Progenitor cell of endocrine pancreas (in vitro differentiated cells): ENCODE data around the gene GPN1. TPM values are rescaled to one million over a fixed set of nuclear protein-coding genes. Genes with fewer than 3 reads are reported as not detected.
A peak's percentile ranks its signal among the peaks of the same experiment; 100 is the strongest.
"Not testable (repeated sequence)": the region's sequence is repeated elsewhere in the genome, so short reads cannot be mapped to it uniquely, and the experiment has no call there.

Experiments
- DNase-seq: peaks from one replicate; pipeline ENCODE4 v3.0.0; 2021; ENCODE audit warnings: low spot score; ENCODE audit not compliant: unreplicated experiment
- H3K27ac Mint-ChIP-seq: 2 replicates; pipeline ENCODE4 v1.8.0; 2021; ENCODE audit warnings: mild to moderate bottlenecking, moderate library complexity, mixed read lengths
- H3K27me3 Mint-ChIP-seq: 2 replicates; pipeline ENCODE4 v1.8.0; 2021; ENCODE audit warnings: mixed read lengths
- H3K36me3 Mint-ChIP-seq: 2 replicates; pipeline ENCODE4 v1.8.0; 2022; ENCODE audit warnings: mixed read lengths; ENCODE audit not compliant: insufficient read depth
- H3K4me1 Mint-ChIP-seq: 2 replicates; pipeline ENCODE4 v1.8.0; 2021; ENCODE audit warnings: low read depth, mixed read lengths
- H3K4me3 Mint-ChIP-seq: 2 replicates; pipeline ENCODE4 v1.8.0; 2021; ENCODE audit warnings: low read depth, mild to moderate bottlenecking, moderate library complexity, mixed read lengths
- H3K9me3 Mint-ChIP-seq: 2 replicates; pipeline ENCODE4 v1.8.0; 2021; ENCODE audit warnings: low read depth, mixed read lengths
- total RNA-seq: library from RNA; stranded (reverse); gene quantifications from 2 replicates; pipeline ENCODE4 v1.2.1, GENCODE V29; 2021
- TF ChIP-seq, protein P1 (sequence below): fragments of 200-600 bp; sonication (generic); IDR thresholded peaks from one replicate; pipeline ENCODE4 v1.5.0; 2021; ENCODE audit warnings: antibody characterized with exemption, mild to moderate bottlenecking; ENCODE audit not compliant: unreplicated experiment

GPN1 gene
- total RNA-seq, 1 donor from 2014 or later = 37.3 TPM

DNA sequence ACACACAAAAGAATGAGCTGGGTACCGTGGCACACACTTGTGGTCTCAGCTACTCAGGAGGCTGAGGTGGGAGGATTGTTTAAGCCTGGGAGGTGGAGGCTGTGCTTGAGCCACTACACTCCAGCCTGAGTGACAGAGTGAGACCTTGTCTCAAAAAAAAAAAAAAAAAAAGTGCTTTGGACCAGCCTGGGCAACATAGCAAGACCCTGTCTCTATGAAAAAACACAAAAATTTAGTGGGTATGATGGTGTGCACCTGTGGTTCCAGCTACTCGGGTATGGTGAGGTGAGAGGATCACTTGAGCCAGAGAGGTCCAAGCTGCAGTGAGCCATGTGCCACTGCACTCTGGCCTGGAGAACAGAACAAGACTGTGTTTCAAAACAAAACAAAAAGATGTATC, 35.6 kb upstream of the GPN1 start:
- Mint-ChIP-seq H3K36me3 (peaks cover 45% of the 10 kb centered on the region), H3K27ac (no peak overlapping the region), H3K4me3 (no peak overlapping the region), H3K4me1 (no peaks in the 10 kb centered on the region), H3K27me3 (no peaks in the 10 kb centered on the region), H3K9me3 (peaks cover 39% of the 10 kb centered on the region)
- TF ChIP-seq, protein P1, sequence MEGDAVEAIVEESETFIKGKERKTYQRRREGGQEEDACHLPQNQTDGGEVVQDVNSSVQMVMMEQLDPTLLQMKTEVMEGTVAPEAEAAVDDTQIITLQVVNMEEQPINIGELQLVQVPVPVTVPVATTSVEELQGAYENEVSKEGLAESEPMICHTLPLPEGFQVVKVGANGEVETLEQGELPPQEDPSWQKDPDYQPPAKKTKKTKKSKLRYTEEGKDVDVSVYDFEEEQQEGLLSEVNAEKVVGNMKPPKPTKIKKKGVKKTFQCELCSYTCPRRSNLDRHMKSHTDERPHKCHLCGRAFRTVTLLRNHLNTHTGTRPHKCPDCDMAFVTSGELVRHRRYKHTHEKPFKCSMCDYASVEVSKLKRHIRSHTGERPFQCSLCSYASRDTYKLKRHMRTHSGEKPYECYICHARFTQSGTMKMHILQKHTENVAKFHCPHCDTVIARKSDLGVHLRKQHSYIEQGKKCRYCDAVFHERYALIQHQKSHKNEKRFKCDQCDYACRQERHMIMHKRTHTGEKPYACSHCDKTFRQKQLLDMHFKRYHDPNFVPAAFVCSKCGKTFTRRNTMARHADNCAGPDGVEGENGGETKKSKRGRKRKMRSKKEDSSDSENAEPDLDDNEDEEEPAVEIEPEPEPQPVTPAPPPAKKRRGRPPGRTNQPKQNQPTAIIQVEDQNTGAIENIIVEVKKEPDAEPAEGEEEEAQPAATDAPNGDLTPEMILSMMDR = no peak
- DNase-seq = no peak

DNA sequence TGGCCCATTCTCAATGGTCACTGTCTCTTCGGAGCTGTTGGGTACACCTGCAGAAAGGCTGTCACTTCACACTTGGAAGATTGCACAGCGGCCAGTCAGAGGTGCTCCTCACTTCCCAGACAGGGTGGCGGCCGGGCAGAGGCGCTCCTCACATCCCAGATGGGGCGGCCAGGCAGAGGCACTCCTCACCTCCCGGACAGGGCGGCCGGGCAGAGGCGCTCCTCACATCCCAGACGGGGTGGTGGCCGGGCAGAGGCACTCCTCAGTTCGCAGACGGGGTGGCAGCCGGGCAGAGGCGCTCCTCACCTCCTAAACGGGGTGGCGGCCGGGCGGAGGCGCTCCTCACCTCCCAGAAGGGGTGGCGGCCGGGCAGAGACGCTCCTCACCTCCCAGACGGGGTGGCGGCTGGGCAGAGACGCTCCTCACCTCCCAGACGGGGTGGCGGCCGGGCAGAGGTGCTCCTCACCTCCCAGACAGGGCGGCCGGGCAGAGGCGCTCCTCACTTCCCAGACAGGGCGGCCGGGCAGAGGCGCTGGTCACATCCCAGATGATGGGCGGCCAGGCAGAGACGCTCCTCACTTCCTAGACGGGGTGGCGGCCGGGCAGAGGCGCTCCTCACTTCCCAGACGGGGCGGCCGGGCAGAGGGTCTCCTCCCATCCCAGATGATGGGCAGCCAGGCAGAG, 34.7 kb upstream of the GPN1 start:
- H3K27ac Mint-ChIP-seq, H3K27me3 Mint-ChIP-seq, H3K4me1 Mint-ChIP-seq, DNase-seq, H3K4me3 Mint-ChIP-seq: not testable (repeated sequence)
- peaks cover 45% of the 10 kb centered on the region for H3K36me3 Mint-ChIP-seq
- peaks cover 39% of the 10 kb centered on the region for H3K9me3 Mint-ChIP-seq

DNA sequence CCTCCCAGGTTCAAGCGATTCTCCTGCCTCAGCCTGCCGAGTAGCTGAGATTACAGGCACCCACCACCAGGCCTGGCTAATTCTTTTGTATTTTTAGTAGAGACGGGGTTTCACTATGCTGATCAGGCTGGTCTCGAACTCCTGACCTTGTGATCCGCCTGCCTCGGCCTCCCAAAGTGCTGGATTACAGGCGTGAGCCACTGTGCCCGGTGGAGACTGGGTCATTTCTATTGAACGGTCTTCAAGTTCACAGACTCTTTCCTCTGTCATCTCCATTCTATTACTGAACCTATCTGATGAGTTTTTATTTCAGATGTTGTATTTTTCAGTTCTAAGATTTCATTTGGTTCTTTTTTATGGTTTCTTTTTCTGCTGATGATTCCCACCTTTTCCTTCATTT, 33.4 kb upstream of the GPN1 start:
- Mint-ChIP-seq H3K9me3 (peaks cover 27% of the 10 kb centered on the region), H3K36me3 (peaks cover 44% of the 10 kb centered on the region), H3K27ac (peak overlapping the region; percentile 75)
- H3K4me1 Mint-ChIP-seq, H3K27me3 Mint-ChIP-seq, DNase-seq, H3K4me3 Mint-ChIP-seq: not testable (repeated sequence)

DNA sequence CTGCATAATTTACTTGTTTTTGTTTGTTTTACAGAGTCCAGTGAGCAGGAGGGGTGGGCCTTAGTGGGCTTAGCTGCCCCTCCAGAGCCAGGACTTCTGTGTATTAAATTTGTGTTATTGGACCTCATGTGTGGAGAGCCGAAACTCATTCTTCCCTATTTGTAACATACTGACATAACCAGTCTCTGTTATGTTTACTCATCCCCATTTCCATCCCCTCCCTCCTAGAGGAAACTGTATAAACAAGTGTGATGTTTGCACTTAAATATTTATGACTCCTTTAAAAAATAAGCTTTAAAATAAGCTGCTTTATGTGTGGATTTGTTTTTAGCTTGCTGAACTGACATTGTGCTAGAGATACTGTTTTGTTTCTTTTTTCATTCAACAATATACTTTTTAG, 32.2 kb upstream of the GPN1 start:
- H3K27me3 Mint-ChIP-seq = no peaks in the 10 kb centered on the region
- TF ChIP-seq, protein P1 = no peak
- peaks cover 21% of the 10 kb centered on the region for H3K9me3 Mint-ChIP-seq
- H3K4me1 Mint-ChIP-seq = no peaks in the 10 kb centered on the region
- DNase-seq = no peak
- peaks cover 44% of the 10 kb centered on the region for H3K36me3 Mint-ChIP-seq
- no peak overlapping the region for H3K4me3 Mint-ChIP-seq
- peak overlapping the region; percentile 64 for H3K27ac Mint-ChIP-seq

DNA sequence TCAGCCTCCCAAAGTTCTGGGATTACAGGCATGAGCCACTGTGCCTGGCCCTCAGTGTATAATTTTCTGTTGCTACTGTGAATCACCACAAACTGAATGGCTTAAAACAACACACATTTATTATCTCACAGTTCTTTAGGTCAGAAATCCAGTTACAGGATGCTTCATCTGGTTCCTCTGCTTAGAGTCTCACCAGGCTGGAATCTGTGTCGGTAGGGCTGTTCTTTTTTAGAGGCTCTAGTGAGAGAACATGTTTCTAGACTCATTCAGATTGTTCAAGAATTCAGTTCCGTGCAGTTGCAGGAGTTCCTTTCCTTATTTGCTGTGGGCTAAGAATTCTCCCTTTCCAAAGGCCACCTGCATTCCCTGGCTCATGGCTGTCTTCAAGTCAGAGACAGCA, 22.2 kb upstream of the GPN1 start:
- H3K4me3 Mint-ChIP-seq = no peak overlapping the region
- no peak for DNase-seq
- no peaks in the 10 kb centered on the region for H3K4me1 Mint-ChIP-seq
- peaks cover 27% of the 10 kb centered on the region for H3K36me3 Mint-ChIP-seq
- H3K27me3 Mint-ChIP-seq = no peaks in the 10 kb centered on the region
- no peaks in the 10 kb centered on the region for H3K9me3 Mint-ChIP-seq
- H3K27ac Mint-ChIP-seq = no peak overlapping the region
- TF ChIP-seq, protein P1 = no peak

DNA sequence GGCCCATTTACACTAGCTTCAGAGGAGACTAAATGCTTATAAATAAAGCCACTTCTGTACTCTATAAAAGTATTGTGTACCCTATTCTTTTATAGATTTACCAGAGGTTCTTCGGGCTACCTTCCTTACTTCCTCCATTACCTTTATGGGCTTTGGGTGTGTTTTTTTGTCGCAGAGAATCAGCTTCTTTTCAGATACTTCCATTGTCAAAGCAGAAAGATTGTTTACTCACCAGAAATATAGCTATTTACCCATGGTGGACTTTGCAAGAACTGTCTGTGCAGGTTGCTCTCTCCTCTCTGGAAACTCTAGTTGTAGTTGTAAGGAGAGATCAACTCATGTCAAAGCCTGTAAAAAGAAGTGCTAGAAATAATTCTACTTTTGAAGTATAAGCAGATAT, 14.9 kb upstream of the GPN1 start:
- Mint-ChIP-seq H3K4me1 (no peaks in the 10 kb centered on the region), H3K27ac (no peak overlapping the region), H3K9me3 (no peaks in the 10 kb centered on the region), H3K27me3 (no peaks in the 10 kb centered on the region), H3K4me3 (no peak overlapping the region), H3K36me3 (peaks cover 18% of the 10 kb centered on the region)
- TF ChIP-seq, protein P1 = no peak
- no peak for DNase-seq
